RWPE2 (cell line): ENCODE measurements around the gene TMEM39A.

Experiments
- ATAC-seq: fragments of 200-7000 bp; cut with Tn5 transposase; 3 replicates; pipeline ENCODE4 v1.9.1; 2021; ENCODE audit warnings: low read depth
- DNase-seq: peaks from one replicate; pipeline ENCODE4 v3.0.0-alpha.2; 2020; ENCODE audit warnings: low spot score
- H3K27ac ChIP-seq: fragments of 450-650 bp; 2 replicates; pipeline ENCODE4 v1.5.1; 2017; ENCODE audit warnings: mild to moderate bottlenecking; ENCODE audit not compliant: poor library complexity, severe bottlenecking
- H3K27me3 ChIP-seq: fragments of 250-450 bp; sonication (Bioruptor Pico); 2 replicates; pipeline ENCODE4 v1.5.1; 2021; ENCODE audit warnings: mild to moderate bottlenecking, moderate library complexity; ENCODE audit not compliant: insufficient read depth, poor library complexity, severe bottlenecking
- H3K36me3 ChIP-seq: fragments of 250-450 bp; sonication (Bioruptor Pico); 2 replicates; pipeline ENCODE4 v1.5.1; 2020; ENCODE audit warnings: low read depth, mild to moderate bottlenecking, moderate library complexity
- H3K4me1 ChIP-seq: fragments of 250-450 bp; sonication (Bioruptor Pico); 2 replicates; pipeline ENCODE4 v1.5.1; 2021; ENCODE audit warnings: mild to moderate bottlenecking, moderate library complexity; ENCODE audit not compliant: insufficient read depth, poor library complexity, severe bottlenecking
- H3K4me3 ChIP-seq: fragments of 250-450 bp; sonication (Bioruptor Pico); 2 replicates; pipeline ENCODE4 v1.5.1; 2021; ENCODE audit warnings: mild to moderate bottlenecking, moderate library complexity; ENCODE audit not compliant: severe bottlenecking
- H3K9me3 ChIP-seq: fragments of 250-450 bp; sonication (Bioruptor Pico); 2 replicates; pipeline ENCODE4 v1.5.1; 2021; ENCODE audit warnings: mild to moderate bottlenecking, moderate library complexity; ENCODE audit not compliant: severe bottlenecking
- TF ChIP-seq, protein P1 (sequence below): fragments of 450-650 bp; IDR thresholded peaks from one replicate; pipeline ENCODE4 v1.5.1; 2017; ENCODE audit warnings: mild to moderate bottlenecking, moderate library complexity; ENCODE audit not compliant: poor library complexity, severe bottlenecking

The TMEM39A gene

DNA sequence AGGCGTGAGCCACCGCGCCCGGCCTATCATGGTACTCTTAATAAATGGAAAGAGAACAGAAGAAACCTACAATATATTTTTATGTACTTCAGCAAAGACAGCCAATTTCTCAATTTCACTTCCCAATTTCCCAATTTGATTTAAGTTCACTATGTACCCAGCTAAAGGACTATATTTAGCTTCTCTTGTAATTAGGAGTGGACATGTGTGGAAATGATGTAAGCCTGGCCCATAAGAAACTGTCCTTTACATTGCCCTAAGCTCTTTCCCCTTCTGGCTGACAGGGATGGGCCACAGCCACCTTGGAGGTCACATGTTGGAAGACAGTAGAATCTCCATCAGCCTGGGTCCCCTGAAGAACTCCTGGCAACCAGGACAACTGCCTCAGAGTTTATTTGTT, 6.2 kb downstream of the TMEM39A start:
- no peaks in the 10 kb centered on the region for H3K27me3 ChIP-seq

DNA sequence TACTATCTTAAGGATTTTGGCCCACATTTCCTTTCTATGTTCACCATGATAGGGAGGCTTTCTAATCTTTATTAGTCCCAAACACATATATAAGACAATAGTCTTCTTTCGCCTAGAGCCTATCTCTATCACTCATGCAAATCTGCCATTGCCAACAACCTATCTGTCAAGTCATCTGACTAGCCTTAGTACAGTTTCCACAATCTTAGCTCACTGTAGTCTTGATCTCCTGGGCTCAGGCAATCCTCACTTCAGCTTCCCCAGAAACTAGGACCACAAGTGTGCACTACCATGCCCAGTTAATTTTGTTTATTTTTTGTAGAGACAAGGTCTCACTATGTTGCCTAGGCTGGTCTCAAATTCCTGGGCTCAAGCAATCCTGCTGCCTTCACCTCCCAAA, 6.9 kb downstream of the TMEM39A start:
- no peak overlapping the region for H3K4me3 ChIP-seq
- no peaks in the 10 kb centered on the region for H3K27me3 ChIP-seq
- no peak for ATAC-seq
- no peak for DNase-seq
- no peak overlapping the region for H3K27ac ChIP-seq
- H3K9me3 ChIP-seq, result no peaks in the 10 kb centered on the region
- TF ChIP-seq, protein P1, sequence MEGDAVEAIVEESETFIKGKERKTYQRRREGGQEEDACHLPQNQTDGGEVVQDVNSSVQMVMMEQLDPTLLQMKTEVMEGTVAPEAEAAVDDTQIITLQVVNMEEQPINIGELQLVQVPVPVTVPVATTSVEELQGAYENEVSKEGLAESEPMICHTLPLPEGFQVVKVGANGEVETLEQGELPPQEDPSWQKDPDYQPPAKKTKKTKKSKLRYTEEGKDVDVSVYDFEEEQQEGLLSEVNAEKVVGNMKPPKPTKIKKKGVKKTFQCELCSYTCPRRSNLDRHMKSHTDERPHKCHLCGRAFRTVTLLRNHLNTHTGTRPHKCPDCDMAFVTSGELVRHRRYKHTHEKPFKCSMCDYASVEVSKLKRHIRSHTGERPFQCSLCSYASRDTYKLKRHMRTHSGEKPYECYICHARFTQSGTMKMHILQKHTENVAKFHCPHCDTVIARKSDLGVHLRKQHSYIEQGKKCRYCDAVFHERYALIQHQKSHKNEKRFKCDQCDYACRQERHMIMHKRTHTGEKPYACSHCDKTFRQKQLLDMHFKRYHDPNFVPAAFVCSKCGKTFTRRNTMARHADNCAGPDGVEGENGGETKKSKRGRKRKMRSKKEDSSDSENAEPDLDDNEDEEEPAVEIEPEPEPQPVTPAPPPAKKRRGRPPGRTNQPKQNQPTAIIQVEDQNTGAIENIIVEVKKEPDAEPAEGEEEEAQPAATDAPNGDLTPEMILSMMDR, result no peak
- H3K36me3 ChIP-seq, result peaks cover 97% of the 10 kb centered on the region
- peaks cover 7% of the 10 kb centered on the region for H3K4me1 ChIP-seq

More for the DNA sequence above, 6.2 kb downstream of the TMEM39A start:
- Histone ChIP-seq H3K36me3 (peaks cover 99% of the 10 kb centered on the region), H3K4me3 (no peak overlapping the region), H3K27ac (no peak overlapping the region), H3K9me3 (no peaks in the 10 kb centered on the region), H3K4me1 (peaks cover 15% of the 10 kb centered on the region)
- DNase-seq (no peak), ATAC-seq (no peak)
- TF ChIP-seq, protein P1, result no peak

- H3K4me3 ChIP-seq, result no peak overlapping the region
- H3K9me3 ChIP-seq, result no peaks in the 10 kb centered on the region
- no peak for ATAC-seq
- no peak for DNase-seq
- H3K27ac ChIP-seq, result no peak overlapping the region
- no peaks in the 10 kb centered on the region for H3K27me3 ChIP-seq
- TF ChIP-seq, protein P1, result no peak
- H3K36me3 ChIP-seq, result peaks cover 95% of the 10 kb centered on the region
- H3K4me1 ChIP-seq, result no peaks in the 10 kb centered on the region
These were observed 9.6 kb downstream of the TMEM39A start for GRCh38 chr3:119453822-119454221.

GRCh38 chr3:119444590-119444989, 18.8 kb downstream of the TMEM39A start:
- Histone ChIP-seq H3K27ac (no peak overlapping the region), H3K27me3 (no peaks in the 10 kb centered on the region), H3K4me3 (no peak overlapping the region), H3K36me3 (peaks cover 93% of the 10 kb centered on the region), H3K9me3 (no peaks in the 10 kb centered on the region), H3K4me1 (no peaks in the 10 kb centered on the region)
- TF ChIP-seq, protein P1, result no peak
- no peak for ATAC-seq
- DNase-seq, result no peak

- H3K36me3 ChIP-seq, result peaks cover 90% of the 10 kb centered on the region
- no peaks in the 10 kb centered on the region for H3K9me3 ChIP-seq
- H3K4me3 ChIP-seq, result no peak overlapping the region
- ATAC-seq (no peak), DNase-seq (no peak)
- TF ChIP-seq, protein P1, result no peak
- no peaks in the 10 kb centered on the region for H3K4me1 ChIP-seq
- no peaks in the 10 kb centered on the region for H3K27me3 ChIP-seq
- no peak overlapping the region for H3K27ac ChIP-seq
These were observed 20.2 kb downstream of the TMEM39A start for GRCh38 chr3:119443179-119443578.
